Heart left ventricle (tissue), 13 donors: ENCODE results near the gene CACNB4.

Source experiments
- CTCF ChIP-seq, 12 donors: fragments of 200-600 bp; sonication (generic) in 4 of 12; IDR thresholded peaks; one replicate each; pipeline versions ENCODE4 v1.5.0 to v1.8.0; 2018 to 2022; ENCODE audit warnings: antibody characterized with exemption in 12 of 12, mild to moderate bottlenecking in 5 of 12
- POLR2A ChIP-seq, 2 donors: fragments of 450-650 bp; IDR thresholded peaks; one replicate each; pipeline ENCODE4 v1.6.1; 2017; ENCODE audit warnings: antibody characterized with exemption in 2 of 2, mild to moderate bottlenecking in 2 of 2, moderate library complexity in 2 of 2
- donor health status: ischemic (EF 13 %, LVEDD 7.1; RV severe dilation, severe dysfunction).
- donor health status: DM: no; HTN: yes; CAD: no.
- donor health status: DM: no; HTN: no; CAD: no.
- donor health status: ischemic (EF 25% LVEDD 6.9; RV normal size, moderate dysfunction).
- donor health status: ischemic (EF 25% LVEDD 5.7; RV mildly dilated, moderate dysfunction).
- donor health status: ischemic (EF 35%, LVEDD 5.7; RV mildly dilated, moderate dysfunction).
- donor health status: nonischemic (EF 11% LVEDD 7.7; RV severe dilation, severe dysfunction).
- donor health status: DM: yes; HTN: yes; CAD: no.
- donor health status: PGD.
- donor health status: ischemic (EF 29% LVEDD 5.4; RV normal size, mild dysfunction).
- donor health status: nonischemic (EF 23%, LVEDD 6.1; RV moderate dilation, normal function).

- no peak for TF ChIP-seq CTCF (IDR thresholded peaks at IDR 0.05)
- TF ChIP-seq POLR2A (IDR thresholded peaks at IDR 0.05): no peak
Observed at GRCh38 chr2:151972241-151973012, 126.4 kb downstream of the CACNB4 start.
